K562 (cell line): ENCODE measurements around the gene FGF21. TPM values are rescaled to one million over a fixed set of nuclear protein-coding genes. Genes with fewer than 3 reads are reported as not detected.

Experiments used
- ATAC-seq: fragments of 200-7000 bp; cut with Tn5 transposase; 3 replicates; pipeline ENCODE4 v1.9.1; 2020; ENCODE audit warnings: moderate library complexity
- BruUV-seq: library from RNA; stranded (reverse); fragments of 400-500 nt; replicated peaks from 2 replicates; lab custom pipeline; 2021; lab: Mats Ljungman, UMichigan
- CTCF ChIA-PET: fragments of 300-600 bp; formaldehyde crosslinking; extraction: SDS; loops from one replicate; lab custom pipeline; 2021; ENCODE audit warnings: low intra/inter-chr PET ratio; lab: Yijun Ruan, JAX
- POLR2A ChIA-PET: fragments of 300-600, 350-650 bp; sonication (Branson Sonifier 250); formaldehyde crosslinking; extraction: SDS; loops from one replicate; lab custom pipeline; 2021; ENCODE audit warnings: antibody characterized with exemption, inconsistent platforms; lab: Yijun Ruan, JAX
- DNase-seq, 4 experiments: peaks; one replicate each; pipeline versions ENCODE4 v3.0.0 to v3.0.0-alpha.2; 2011 to 2018; ENCODE audit warnings: low spot score in 3 of 4, mixed read lengths in 3 of 4; ENCODE audit errors: extremely low read depth in 1 of 4
- FAIRE-seq: peaks from 2 replicates; lab custom pipeline; 2011; peaks lifted over from hg19 to GRCh38; lab: Jason Lieb, UNC
- H2AFZ ChIP-seq: 2 replicates; pipeline ENCODE4 v1.6.0; 2011; ENCODE audit warnings: low read depth, low read length, control low read depth, inconsistent platforms
- H3K27ac ChIP-seq: fragments of 200-600 bp; 3 replicates; pipeline ENCODE4 v1.8.0; 2011; ENCODE audit warnings: low read depth, mild to moderate bottlenecking, control low read depth, inconsistent platforms, low read length, moderate library complexity, mixed read lengths; ENCODE audit errors: extremely low read depth
- H3K27me3 ChIP-seq, 2 experiments: fragments of 300-600 bp in 1 of 2; 2 replicates in 1 of 2; 3 replicates in 1 of 2; pipeline versions ENCODE4 v1.6.0 to v1.8.0; 2011; ENCODE audit warnings: inconsistent platforms in 2 of 2, low read length in 2 of 2, mild to moderate bottlenecking in 1 of 2, mixed read lengths in 1 of 2, moderate library complexity in 1 of 2; ENCODE audit not compliant: control insufficient read depth in 2 of 2, insufficient read depth in 2 of 2
- H3K36me3 ChIP-seq: fragments of 300-600 bp; 3 replicates; pipeline ENCODE4 v1.8.0; 2011; ENCODE audit warnings: mild to moderate bottlenecking, low read length, inconsistent platforms; ENCODE audit not compliant: control insufficient read depth, insufficient read depth
- H3K4me1 ChIP-seq, 2 experiments: fragments of 200-600 bp in 1 of 2; replicated peaks in 1 of 2; 2 replicates in 1 of 2; 3 replicates in 1 of 2; pipeline versions ENCODE4 v1.5.1 to v1.8.0; 2011; ENCODE audit warnings: inconsistent platforms in 2 of 2, low read length in 2 of 2, mild to moderate bottlenecking in 1 of 2, mixed read lengths in 1 of 2, moderate library complexity in 1 of 2; ENCODE audit not compliant: control insufficient read depth in 2 of 2, insufficient read depth in 2 of 2
- H3K4me2 ChIP-seq: 2 replicates; pipeline ENCODE4 v1.6.1; 2011; ENCODE audit warnings: low read length, control low read depth, inconsistent platforms, mixed read lengths; ENCODE audit not compliant: insufficient read depth
- H3K4me3 ChIP-seq: fragments of 200-600 bp; sonication (generic), shearing (Covaris generic); 2 replicates; pipeline ENCODE4 v1.5.1; 2016; ENCODE audit warnings: control low read depth, inconsistent platforms
- H3K79me2 ChIP-seq: fragments of 200-600 bp; 3 replicates; pipeline ENCODE4 v1.8.0; 2011; ENCODE audit warnings: low read length, inconsistent platforms; ENCODE audit not compliant: control insufficient read depth, insufficient read depth
- H3K9ac ChIP-seq, 2 experiments: 2 replicates each; pipeline versions ENCODE4 v1.6.0 to v1.6.1; 2011; ENCODE audit warnings: low read depth in 2 of 2, low read length in 2 of 2, control low read depth in 1 of 2, inconsistent platforms in 1 of 2, mild to moderate bottlenecking in 1 of 2, mixed read lengths in 1 of 2; ENCODE audit not compliant: insufficient read depth in 1 of 2
- H3K9me1 ChIP-seq: one replicate; pipeline ENCODE4 v1.6.0; 2011; ENCODE audit warnings: inconsistent platforms, mild to moderate bottlenecking, low read length, moderate library complexity; ENCODE audit not compliant: control insufficient read depth, insufficient read depth
- H3K9me3 ChIP-seq: replicated peaks from 2 replicates; pipeline ENCODE4 v1.5.1; 2011; ENCODE audit warnings: low read depth, low read length, inconsistent platforms; ENCODE audit not compliant: control insufficient read depth, insufficient read depth
- H4K20me1 ChIP-seq: replicated peaks from 2 replicates; pipeline ENCODE4 v1.6.1; 2011; ENCODE audit warnings: low read length, inconsistent platforms, mixed read lengths; ENCODE audit not compliant: control insufficient read depth, insufficient read depth
- BCL6 ChIP-seq: fragments of 250-450 bp; sonication (Bioruptor Pico); IDR thresholded peaks from 2 replicates; pipeline ENCODE4 v1.4.0; 2020
- CTCF ChIP-seq, 3 experiments: IDR thresholded peaks in 2 of 3; conservative IDR thresholded peaks in 1 of 3; 2 replicates each; pipeline ENCODE4 v1.5.1; 2011 to 2012; ENCODE audit warnings: low read length in 3 of 3, mild to moderate bottlenecking in 3 of 3, control low read depth in 2 of 3, improper control_type of control experiment in 1 of 3, inconsistent platforms in 1 of 3, low read depth in 1 of 3, mixed read lengths in 1 of 3, moderate library complexity in 1 of 3; ENCODE audit not compliant: insufficient read depth in 2 of 3
- FOXA1 ChIP-seq: fragments of 450-650 bp; IDR thresholded peaks from 2 replicates; pipeline ENCODE4 v1.6.1; 2016; ENCODE audit warnings: mild to moderate bottlenecking, borderline replicate concordance
- GTF2A2 ChIP-seq: IDR thresholded peaks from 2 replicates; pipeline ENCODE4 v1.6.1; 2016; ENCODE audit warnings: mild to moderate bottlenecking, missing genetic modification characterization, missing compliant biosample characterization
- SMAD3 ChIP-seq: fragments of 450-650 bp; formaldehyde crosslinking; conservative IDR thresholded peaks from 2 replicates; pipeline ENCODE4 v1.4.0; 2020; ENCODE audit warnings: mild to moderate bottlenecking
- UBTF ChIP-seq, 2 experiments: IDR thresholded peaks; 2 replicates each; pipeline ENCODE4 v1.6.1; 2012; ENCODE audit warnings: improper control_type of control experiment in 2 of 2, low read depth in 2 of 2, low read length in 2 of 2, borderline replicate concordance in 1 of 2
- USF2 ChIP-seq: sonication (generic); formaldehyde crosslinking; IDR thresholded peaks from 2 replicates; pipeline ENCODE4 v1.5.0; 2020; ENCODE audit warnings: missing genetic modification reagents
- whole genome bisulfite sequencing: fragments of 100-300 bp; shearing (Covaris generic); methylation state at CpG from one replicate; pipeline ENCODE4 v1.1.6; 2016; ENCODE audit warnings: low coverage, mixed read lengths; ENCODE audit not compliant: insufficient coverage; ENCODE audit errors: missing lambda C conversion rate; 5-methylcytosine and 5-hydroxymethylcytosine counted together
- in situ Hi-C: fragments of 300-500 bp; cut with MboI; formaldehyde crosslinking; loops from 4 replicates; pipeline ENCODE4 v1.15.0; 2018; ENCODE audit warnings: inconsistent platforms, mixed read lengths
- intact Hi-C: fragments of 100-400 bp; cut with micrococcal nuclease; formaldehyde crosslinking; loops from 2 replicates; pipeline ENCODE4 v1.14.2; 2022
- polyA plus RNA-seq, 8 experiments: library from polyadenylated mRNA; depleted of rRNA in 4 of 8; stranded (reverse) in 5 of 8; unstranded in 3 of 8; fragments of >200 nt; fragmentation: Nextera tagmentation in 2 of 8; fragmentation: Illumina TruSeq in 1 of 8; extraction: Ambion mirVana in 2 of 8; extraction: Trizol in 1 of 8; gene quantifications; 2 replicates each; pipeline versions ENCODE4 v1.2.1 to v1.2.3, GENCODE V29; 2011 to 2014; ENCODE audit warnings: inconsistent platforms in 1 of 8, missing spikeins in 1 of 8
- total RNA-seq, 7 experiments: library from RNA; depleted of rRNA in 6 of 7; stranded (reverse); fragments of >200 nt in 6 of 7; fragmentation: Illumina TruSeq in 2 of 7; extraction: Trizol in 2 of 7; gene quantifications; 2 replicates each; pipeline versions ENCODE4 v1.2.1 to v1.2.3, GENCODE V29; 2011 to 2021; ENCODE audit warnings: low replicate concordance in 1 of 7

The FGF21 gene
- total and polyA plus RNA-seq, 9 of the 15 experiments (the other 6 are each of a cell fraction or from before 2014, with no cell fraction given) = 0.04 to 0.77 (median 0.09) TPM; not detected in 6

- 0 out of 4 replicates have a peak overlapping the region, but pooled peaks of 1 of the 2 experiments have one; percentile 55 for H3K9ac ChIP-seq
- H3K4me1 ChIP-seq = peaks cover 26 to 61% of the 10 kb centered on the region in 2 experiments
- no peak for ATAC-seq
- no peak for DNase-seq
- ChIA-PET POLR2A (interaction anchor here (0.6 kb wide), 1 partner anchor 104 kb away, joined by 4 read pairs; no protein-coding TSS in a partner anchor), CTCF (interaction anchor here (0.6 kb wide), 1 partner anchor 216 kb away, joined by 3 read pairs; no protein-coding TSS in a partner anchor)
- H3K27me3 ChIP-seq = no peaks in the 10 kb centered on the region
- no peak overlapping the region for H3K4me3 ChIP-seq
- TF ChIP-seq BCL6 (CRISPR knock-in tag) (no peak), CTCF (IDR thresholded peaks at IDR 0.05 in 2 of 3, conservative IDR thresholded peaks at IDR 0.05 in 1 of 3; ENCODE audit: insufficient read depth in 2 of 3, low read depth in 1 of 3, low read length in 3 of 3) (no peak), GTF2A2 (tag) (no peak), SMAD3 (CRISPR knock-in tag) (no peak), UBTF (IDR thresholded peaks at IDR 0.05; ENCODE audit: borderline replicate concordance in 1 of 2, low read depth in 2 of 2, low read length in 2 of 2) (no peak), FOXA1 (no peak), USF2 (CRISPR knock-in tag) (no peak)
- H3K9me1 ChIP-seq = no peaks in the 10 kb centered on the region
- 89% methylated on average over 11 of the region's 11 CpGs for WGBS
- no peaks in the 10 kb centered on the region for H4K20me1 ChIP-seq
- intact Hi-C loops (no loop called here), in situ Hi-C loops (no loop called here)
- H2AFZ ChIP-seq = no peak overlapping the region
- H3K9me3 ChIP-seq = no peaks in the 10 kb centered on the region
- FAIRE-seq = no peak
- no peak overlapping the region for H3K27ac ChIP-seq
- H3K4me2 ChIP-seq = no peak overlapping the region
- no TSS peak for BruUV-seq
- peaks cover 17% of the 10 kb centered on the region for H3K79me2 ChIP-seq
- peaks cover 3% of the 10 kb centered on the region; the same call in 1 of the 3 replicates for H3K36me3 ChIP-seq
Measured at GRCh38 chr19:48756212-48756611, 888 bp downstream of the FGF21 start.
